ENCODE data around the gene KLK13.
A peak's percentile ranks its signal among the peaks of the same experiment; 100 is the strongest.

Gene KLK13

DNA sequence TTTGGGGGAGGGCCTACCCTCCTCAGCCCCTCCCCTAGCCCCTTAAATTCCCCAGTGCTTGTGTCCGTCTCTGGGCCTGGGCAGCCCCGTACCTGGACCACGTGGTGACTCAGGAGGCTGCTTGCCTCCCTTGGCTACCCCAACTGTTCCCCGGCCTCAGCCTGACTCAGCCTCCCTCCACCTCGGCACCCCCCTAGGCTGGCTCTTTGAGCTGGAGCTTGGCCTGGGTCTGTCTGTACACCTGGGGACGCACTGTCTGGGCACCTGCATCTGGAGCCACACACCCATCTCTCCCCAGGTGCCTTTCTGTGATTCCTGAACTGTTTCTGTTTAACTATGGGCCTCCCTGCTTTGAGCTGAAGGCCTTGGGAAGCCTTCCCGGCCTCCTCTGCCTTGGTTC lies 19.6 kb upstream of the KLK13 start:
- H3K4me3 ChIP-seq (replicated peaks in 1 of 2; ENCODE audit: low read depth in 2 of 2, low read length in 2 of 2), result no peak overlapping the region
- no peak for DNase-seq (ENCODE audit: low read depth in 2 of 2)
- TF ChIP-seq, protein P1, sequence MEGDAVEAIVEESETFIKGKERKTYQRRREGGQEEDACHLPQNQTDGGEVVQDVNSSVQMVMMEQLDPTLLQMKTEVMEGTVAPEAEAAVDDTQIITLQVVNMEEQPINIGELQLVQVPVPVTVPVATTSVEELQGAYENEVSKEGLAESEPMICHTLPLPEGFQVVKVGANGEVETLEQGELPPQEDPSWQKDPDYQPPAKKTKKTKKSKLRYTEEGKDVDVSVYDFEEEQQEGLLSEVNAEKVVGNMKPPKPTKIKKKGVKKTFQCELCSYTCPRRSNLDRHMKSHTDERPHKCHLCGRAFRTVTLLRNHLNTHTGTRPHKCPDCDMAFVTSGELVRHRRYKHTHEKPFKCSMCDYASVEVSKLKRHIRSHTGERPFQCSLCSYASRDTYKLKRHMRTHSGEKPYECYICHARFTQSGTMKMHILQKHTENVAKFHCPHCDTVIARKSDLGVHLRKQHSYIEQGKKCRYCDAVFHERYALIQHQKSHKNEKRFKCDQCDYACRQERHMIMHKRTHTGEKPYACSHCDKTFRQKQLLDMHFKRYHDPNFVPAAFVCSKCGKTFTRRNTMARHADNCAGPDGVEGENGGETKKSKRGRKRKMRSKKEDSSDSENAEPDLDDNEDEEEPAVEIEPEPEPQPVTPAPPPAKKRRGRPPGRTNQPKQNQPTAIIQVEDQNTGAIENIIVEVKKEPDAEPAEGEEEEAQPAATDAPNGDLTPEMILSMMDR (IDR thresholded peaks at IDR 0.05; ENCODE audit: low read depth, low read length), result no peak

DNA sequence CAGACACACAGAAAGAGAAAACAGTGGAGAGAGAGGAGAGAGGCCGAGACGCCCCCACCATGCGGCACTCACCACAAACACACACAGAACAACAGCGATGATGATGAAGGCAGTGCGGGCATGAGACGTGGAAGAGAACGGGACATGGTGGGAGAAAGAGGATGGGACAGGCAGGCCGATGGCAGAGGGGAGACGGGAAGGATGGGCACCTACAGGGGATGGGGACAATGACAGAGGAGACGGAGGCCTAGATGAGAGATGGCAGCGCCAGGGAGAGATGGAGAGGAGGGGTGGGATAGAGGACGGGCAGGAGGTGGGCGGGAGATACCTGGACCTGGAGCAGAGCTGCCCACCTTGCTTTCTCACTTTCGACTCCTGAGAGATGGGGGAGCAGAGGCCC lies 18.9 kb upstream of the KLK13 start:
- DNase-seq (ENCODE audit: low read depth in 2 of 2), result no peak
- H3K4me3 ChIP-seq (replicated peaks in 1 of 2; ENCODE audit: low read depth in 2 of 2, low read length in 2 of 2), result no peak overlapping the region
- TF ChIP-seq, protein P1 (IDR thresholded peaks at IDR 0.05; ENCODE audit: low read depth, low read length), result no peak

GRCh38 chr19:51083181-51083580 lies 18.3 kb upstream of the KLK13 start:
- TF ChIP-seq, protein P1 (IDR thresholded peaks at IDR 0.05; ENCODE audit: low read depth, low read length), result no peak
- DNase-seq (ENCODE audit: low read depth in 2 of 2), result no peak
- H3K4me3 ChIP-seq (replicated peaks in 1 of 2; ENCODE audit: low read depth in 2 of 2, low read length in 2 of 2), result no peak overlapping the region

- DNase-seq (ENCODE audit: low read depth in 2 of 2), result no peak
- no peak within 1 kb of the TSS for H3K4me3 ChIP-seq (replicated peaks in 1 of 2; ENCODE audit: low read depth in 2 of 2, low read length in 2 of 2)
These were observed 17.7 kb upstream of the KLK13 start, which contains the start of gene KLK14 for GRCh38 chr19:51082611-51083010. TSS of gene KLK14 (minus strand) at chr19:51082887. CDS start at chr19:51082614, 273 bp downstream.

GRCh38 chr19:51081476-51081875 lies 16.6 kb upstream of the KLK13 start:
- no peak overlapping the region for H3K4me3 ChIP-seq (replicated peaks in 1 of 2; ENCODE audit: low read depth in 2 of 2, low read length in 2 of 2)
- DNase-seq (ENCODE audit: low read depth in 2 of 2), result no peak
- TF ChIP-seq, protein P1 (IDR thresholded peaks at IDR 0.05; ENCODE audit: low read depth, low read length), result no peak

More at GRCh38 chr19:51082611-51083010, 17.7 kb upstream of the KLK13 start, which contains the start of gene KLK14:
- TF ChIP-seq, protein P1 (IDR thresholded peaks at IDR 0.05; ENCODE audit: low read depth, low read length), result no peak

- TF ChIP-seq, protein P1 (IDR thresholded peaks at IDR 0.05; ENCODE audit: low read depth, low read length), result no peak
- peak in 1 of 2 donors; percentile 78 for DNase-seq (ENCODE audit: low read depth in 2 of 2)
- no peak overlapping the region for H3K4me3 ChIP-seq (replicated peaks in 1 of 2; ENCODE audit: low read depth in 2 of 2, low read length in 2 of 2)
These were observed 14.7 kb upstream of the KLK13 start for GRCh38 chr19:51079481-51080110.

GRCh38 chr19:51078731-51079130 lies 13.8 kb upstream of the KLK13 start:
- TF ChIP-seq, protein P1 (IDR thresholded peaks at IDR 0.05; ENCODE audit: low read depth, low read length), result no peak
- no peak for DNase-seq (ENCODE audit: low read depth in 2 of 2)
- no peak overlapping the region for H3K4me3 ChIP-seq (replicated peaks in 1 of 2; ENCODE audit: low read depth in 2 of 2, low read length in 2 of 2)

Data from cardiac fibroblast (primary cell).